ENCODE measurements around the gene MOSPD2.

MOSPD2 gene

GRCh38 chrX:14872851-14873675, at the start of gene MOSPD2, which contains the start of gene FANCB:
Gene MOSPD2, plus strand, starts transcription at chrX:14873421. Its CDS starts 108 bp downstream, at chrX:14873529.
Gene FANCB, minus strand, starts transcription at chrX:14873069. Its CDS starts 7,559 bp downstream, at chrX:14865510.
- ATAC-seq = peak; percentile 98
- TF ChIP-seq BACH2 (CRISPR knock-in tag; IDR thresholded peaks at IDR 0.05; ENCODE audit: borderline replicate concordance) = no peak
- no peak for TF ChIP-seq TSHZ2 (CRISPR knock-in tag; IDR thresholded peaks at IDR 0.05)
- TF ChIP-seq CREB5 (CRISPR knock-in tag; IDR thresholded peaks at IDR 0.05; ENCODE audit: low read depth) = no peak
- no peak for TF ChIP-seq TCF4 (CRISPR knock-in tag; IDR thresholded peaks at IDR 0.05; ENCODE audit: borderline replicate concordance)
- no peak for TF ChIP-seq ZFP30 (CRISPR knock-in tag; IDR thresholded peaks at IDR 0.05)
- no peak for TF ChIP-seq TOX (CRISPR knock-in tag; IDR thresholded peaks at IDR 0.05; ENCODE audit: borderline replicate concordance)
- TF ChIP-seq PATZ1 (CRISPR knock-in tag; IDR thresholded peaks at IDR 0.05; ENCODE audit: borderline replicate concordance) = no peak
- TF ChIP-seq SNAI2 (CRISPR knock-in tag; IDR thresholded peaks at IDR 0.05) = no peak
- TF ChIP-seq RARB (CRISPR knock-in tag; IDR thresholded peaks at IDR 0.05) = no peak
- no peak for TF ChIP-seq POU6F1 (CRISPR knock-in tag; IDR thresholded peaks at IDR 0.05; ENCODE audit: borderline replicate concordance, low read depth)
- no peak for TF ChIP-seq ARNTL (CRISPR knock-in tag; IDR thresholded peaks at IDR 0.05; ENCODE audit: borderline replicate concordance, low read depth)

- no peak for ATAC-seq
- TF ChIP-seq ZNF8 (CRISPR knock-in tag; IDR thresholded peaks at IDR 0.05) (no peak), ARNTL (CRISPR knock-in tag; IDR thresholded peaks at IDR 0.05; ENCODE audit: borderline replicate concordance, low read depth) (no peak), OSR1 (CRISPR knock-in tag; IDR thresholded peaks at IDR 0.05) (no peak), RARB (CRISPR knock-in tag; IDR thresholded peaks at IDR 0.05) (no peak), ESRRG (CRISPR knock-in tag; IDR thresholded peaks at IDR 0.05) (no peak), ZC3H10 (CRISPR knock-in tag; IDR thresholded peaks at IDR 0.05) (no peak)
Observed at GRCh38 chrX:14825851-14826250, 47.4 kb upstream of the MOSPD2 start.

- ATAC-seq = no peak
- no peak for TF ChIP-seq GLIS3 (CRISPR knock-in tag; IDR thresholded peaks at IDR 0.05)
- no peak for TF ChIP-seq RARB (CRISPR knock-in tag; IDR thresholded peaks at IDR 0.05)
- no peak for TF ChIP-seq ZNF70 (CRISPR knock-in tag; IDR thresholded peaks at IDR 0.05)
- no peak for TF ChIP-seq TOX (CRISPR knock-in tag; IDR thresholded peaks at IDR 0.05; ENCODE audit: borderline replicate concordance)
- no peak for TF ChIP-seq PPARA (CRISPR knock-in tag; IDR thresholded peaks at IDR 0.05; ENCODE audit: borderline replicate concordance)
- no peak for TF ChIP-seq SNAI2 (CRISPR knock-in tag; IDR thresholded peaks at IDR 0.05)
- TF ChIP-seq ZNF8 (CRISPR knock-in tag; IDR thresholded peaks at IDR 0.05) = no peak
- no peak for TF ChIP-seq CREB5 (CRISPR knock-in tag; IDR thresholded peaks at IDR 0.05; ENCODE audit: low read depth)
- no peak for TF ChIP-seq CSRNP3 (CRISPR knock-in tag; IDR thresholded peaks at IDR 0.05)
- TF ChIP-seq ZFP30 (CRISPR knock-in tag; IDR thresholded peaks at IDR 0.05) = no peak
- TF ChIP-seq ESRRG (CRISPR knock-in tag; IDR thresholded peaks at IDR 0.05) = no peak
- no peak for TF ChIP-seq OSR1 (CRISPR knock-in tag; IDR thresholded peaks at IDR 0.05)
Observed at GRCh38 chrX:14826319-14826718, 46.9 kb upstream of the MOSPD2 start.
